K562 (cell line): ENCODE data around the gene G6PC1. TPM values are rescaled to one million over a fixed set of nuclear protein-coding genes. Genes with fewer than 3 reads are reported as not detected.

Experiments
- ATAC-seq: fragments of 200-7000 bp; cut with Tn5 transposase; 3 replicates; pipeline ENCODE4 v1.9.1; 2020; ENCODE audit warnings: moderate library complexity
- BruUV-seq: library from RNA; stranded (reverse); fragments of 400-500 nt; replicated peaks from 2 replicates; lab custom pipeline; 2021; lab: Mats Ljungman, UMichigan
- CTCF ChIA-PET: fragments of 300-600 bp; formaldehyde crosslinking; extraction: SDS; loops from one replicate; lab custom pipeline; 2021; ENCODE audit warnings: low intra/inter-chr PET ratio; lab: Yijun Ruan, JAX
- POLR2A ChIA-PET: fragments of 300-600, 350-650 bp; sonication (Branson Sonifier 250); formaldehyde crosslinking; extraction: SDS; loops from one replicate; lab custom pipeline; 2021; ENCODE audit warnings: antibody characterized with exemption, inconsistent platforms; lab: Yijun Ruan, JAX
- DNase-seq, 4 experiments: peaks; one replicate each; pipeline versions ENCODE4 v3.0.0 to v3.0.0-alpha.2; 2011 to 2018; ENCODE audit warnings: low spot score in 3 of 4, mixed read lengths in 3 of 4; ENCODE audit errors: extremely low read depth in 1 of 4
- FAIRE-seq: peaks from 2 replicates; lab custom pipeline; 2011; peaks lifted over from hg19 to GRCh38; lab: Jason Lieb, UNC
- H2AFZ ChIP-seq: 2 replicates; pipeline ENCODE4 v1.6.0; 2011; ENCODE audit warnings: low read depth, low read length, control low read depth, inconsistent platforms
- H3K27ac ChIP-seq: fragments of 200-600 bp; 3 replicates; pipeline ENCODE4 v1.8.0; 2011; ENCODE audit warnings: low read depth, mild to moderate bottlenecking, control low read depth, inconsistent platforms, low read length, moderate library complexity, mixed read lengths; ENCODE audit errors: extremely low read depth
- H3K27me3 ChIP-seq, 2 experiments: fragments of 300-600 bp in 1 of 2; 2 replicates in 1 of 2; 3 replicates in 1 of 2; pipeline versions ENCODE4 v1.6.0 to v1.8.0; 2011; ENCODE audit warnings: inconsistent platforms in 2 of 2, low read length in 2 of 2, mild to moderate bottlenecking in 1 of 2, mixed read lengths in 1 of 2, moderate library complexity in 1 of 2; ENCODE audit not compliant: control insufficient read depth in 2 of 2, insufficient read depth in 2 of 2
- H3K36me3 ChIP-seq: fragments of 300-600 bp; 3 replicates; pipeline ENCODE4 v1.8.0; 2011; ENCODE audit warnings: mild to moderate bottlenecking, low read length, inconsistent platforms; ENCODE audit not compliant: control insufficient read depth, insufficient read depth
- H3K4me1 ChIP-seq, 2 experiments: fragments of 200-600 bp in 1 of 2; replicated peaks in 1 of 2; 2 replicates in 1 of 2; 3 replicates in 1 of 2; pipeline versions ENCODE4 v1.5.1 to v1.8.0; 2011; ENCODE audit warnings: inconsistent platforms in 2 of 2, low read length in 2 of 2, mild to moderate bottlenecking in 1 of 2, mixed read lengths in 1 of 2, moderate library complexity in 1 of 2; ENCODE audit not compliant: control insufficient read depth in 2 of 2, insufficient read depth in 2 of 2
- H3K4me2 ChIP-seq: 2 replicates; pipeline ENCODE4 v1.6.1; 2011; ENCODE audit warnings: low read length, control low read depth, inconsistent platforms, mixed read lengths; ENCODE audit not compliant: insufficient read depth
- H3K4me3 ChIP-seq: fragments of 200-600 bp; sonication (generic), shearing (Covaris generic); 2 replicates; pipeline ENCODE4 v1.5.1; 2016; ENCODE audit warnings: control low read depth, inconsistent platforms
- H3K79me2 ChIP-seq: fragments of 200-600 bp; 3 replicates; pipeline ENCODE4 v1.8.0; 2011; ENCODE audit warnings: low read length, inconsistent platforms; ENCODE audit not compliant: control insufficient read depth, insufficient read depth
- H3K9ac ChIP-seq, 2 experiments: 2 replicates each; pipeline versions ENCODE4 v1.6.0 to v1.6.1; 2011; ENCODE audit warnings: low read depth in 2 of 2, low read length in 2 of 2, control low read depth in 1 of 2, inconsistent platforms in 1 of 2, mild to moderate bottlenecking in 1 of 2, mixed read lengths in 1 of 2; ENCODE audit not compliant: insufficient read depth in 1 of 2
- H3K9me1 ChIP-seq: one replicate; pipeline ENCODE4 v1.6.0; 2011; ENCODE audit warnings: inconsistent platforms, mild to moderate bottlenecking, low read length, moderate library complexity; ENCODE audit not compliant: control insufficient read depth, insufficient read depth
- H3K9me3 ChIP-seq: replicated peaks from 2 replicates; pipeline ENCODE4 v1.5.1; 2011; ENCODE audit warnings: low read depth, low read length, inconsistent platforms; ENCODE audit not compliant: control insufficient read depth, insufficient read depth
- H4K20me1 ChIP-seq: replicated peaks from 2 replicates; pipeline ENCODE4 v1.6.1; 2011; ENCODE audit warnings: low read length, inconsistent platforms, mixed read lengths; ENCODE audit not compliant: control insufficient read depth, insufficient read depth
- NR2C1 ChIP-seq, 2 experiments: fragments of 450-650 bp; IDR thresholded peaks; 2 replicates each; pipeline ENCODE4 v1.6.1; 2017; ENCODE audit warnings: mild to moderate bottlenecking in 2 of 2, antibody characterized with exemption in 1 of 2, inconsistent platforms in 1 of 2, missing compliant biosample characterization in 1 of 2, missing genetic modification characterization in 1 of 2
- WGBS: fragments of 100-300 bp; shearing (Covaris generic); methylation state at CpG from one replicate; pipeline ENCODE4 v1.1.6; 2016; ENCODE audit warnings: low coverage, mixed read lengths; ENCODE audit not compliant: insufficient coverage; ENCODE audit errors: missing lambda C conversion rate; 5-methylcytosine and 5-hydroxymethylcytosine counted together
- in situ Hi-C: fragments of 300-500 bp; cut with MboI; formaldehyde crosslinking; loops from 4 replicates; pipeline ENCODE4 v1.15.0; 2018; ENCODE audit warnings: inconsistent platforms, mixed read lengths
- intact Hi-C: fragments of 100-400 bp; cut with micrococcal nuclease; formaldehyde crosslinking; loops from 2 replicates; pipeline ENCODE4 v1.14.2; 2022
- polyA plus RNA-seq, 8 experiments: library from polyadenylated mRNA; depleted of rRNA in 4 of 8; stranded (reverse) in 5 of 8; unstranded in 3 of 8; fragments of >200 nt; fragmentation: Nextera tagmentation in 2 of 8; fragmentation: Illumina TruSeq in 1 of 8; extraction: Ambion mirVana in 2 of 8; extraction: Trizol in 1 of 8; gene quantifications; 2 replicates each; pipeline versions ENCODE4 v1.2.1 to v1.2.3, GENCODE V29; 2011 to 2014; ENCODE audit warnings: inconsistent platforms in 1 of 8, missing spikeins in 1 of 8
- total RNA-seq, 7 experiments: library from RNA; depleted of rRNA in 6 of 7; stranded (reverse); fragments of >200 nt in 6 of 7; fragmentation: Illumina TruSeq in 2 of 7; extraction: Trizol in 2 of 7; gene quantifications; 2 replicates each; pipeline versions ENCODE4 v1.2.1 to v1.2.3, GENCODE V29; 2011 to 2021; ENCODE audit warnings: low replicate concordance in 1 of 7
- TF ChIP-seq, protein P1 (sequence below): fragments of 250-450 bp; sonication (Bioruptor Pico); IDR thresholded peaks from 2 replicates; pipeline ENCODE4 v1.4.0; 2020

Gene G6PC1
- total and polyA plus RNA-seq, 9 of the 15 experiments (the other 6 are each of a cell fraction or from before 2014, with no cell fraction given), result not detected

GRCh38 chr17:42886283-42887176 is 14.1 kb upstream of the G6PC1 start:
- no peak overlapping the region for H3K9ac ChIP-seq
- ATAC-seq, result no peak
- no peak for DNase-seq
- H3K9me1 ChIP-seq, result no peaks in the 10 kb centered on the region
- H3K4me3 ChIP-seq, result no peak overlapping the region
- no peaks in the 10 kb centered on the region for H3K79me2 ChIP-seq
- H4K20me1 ChIP-seq, result no peaks in the 10 kb centered on the region
- H2AFZ ChIP-seq, result peak overlapping the region; percentile 60
- H3K27me3 ChIP-seq, result no peaks in the 10 kb centered on the region
- POLR2A ChIA-PET, result no interaction called here
- no peak for FAIRE-seq
- TF ChIP-seq, protein P1, sequence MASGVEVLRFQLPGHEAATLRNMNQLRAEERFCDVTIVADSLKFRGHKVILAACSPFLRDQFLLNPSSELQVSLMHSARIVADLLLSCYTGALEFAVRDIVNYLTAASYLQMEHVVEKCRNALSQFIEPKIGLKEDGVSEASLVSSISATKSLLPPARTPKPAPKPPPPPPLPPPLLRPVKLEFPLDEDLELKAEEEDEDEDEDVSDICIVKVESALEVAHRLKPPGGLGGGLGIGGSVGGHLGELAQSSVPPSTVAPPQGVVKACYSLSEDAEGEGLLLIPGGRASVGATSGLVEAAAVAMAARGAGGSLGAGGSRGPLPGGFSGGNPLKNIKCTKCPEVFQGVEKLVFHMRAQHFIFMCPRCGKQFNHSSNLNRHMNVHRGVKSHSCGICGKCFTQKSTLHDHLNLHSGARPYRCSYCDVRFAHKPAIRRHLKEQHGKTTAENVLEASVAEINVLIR, result no peak
- peak; percentile 20; the same call in 1 of the 2 replicates for TF ChIP-seq NR2C1 (IDR thresholded peaks at IDR 0.05)
- TF ChIP-seq NR2C1 (tag; IDR thresholded peaks at IDR 0.05), result no peak
- H3K4me2 ChIP-seq, result no peak overlapping the region
- no peak overlapping the region for H3K27ac ChIP-seq
- CTCF ChIA-PET, result no interaction called here
- no peaks in the 10 kb centered on the region for H3K9me3 ChIP-seq
- H3K4me1 ChIP-seq, result peaks cover 0 to 3% of the 10 kb centered on the region in 2 experiments; a peak in 1 of 5 replicates
- 31% methylated on average over 15 of the region's 15 CpGs for WGBS
- in situ Hi-C loops (no loop called here), intact Hi-C loops (no loop called here)
- no TSS peak for BruUV-seq
- no peaks in the 10 kb centered on the region for H3K36me3 ChIP-seq
